H54 (cell line): ENCODE data around the gene CRY1.

Source experiments
- DNase-seq: peaks from one replicate; pipeline ENCODE4 v3.0.0; 2011; ENCODE audit warnings: low spot score, mixed read lengths; ENCODE audit not compliant: insufficient read length
- FAIRE-seq: peaks from 3 replicates; lab custom pipeline; 2011; peaks lifted over from hg19 to GRCh38; lab: Jason Lieb, UNC
- POLR2A ChIP-seq: IDR thresholded peaks from 2 replicates; pipeline ENCODE4 v1.6.1; 2011; ENCODE audit warnings: low read depth, mild to moderate bottlenecking, low read length

The CRY1 gene

DNA sequence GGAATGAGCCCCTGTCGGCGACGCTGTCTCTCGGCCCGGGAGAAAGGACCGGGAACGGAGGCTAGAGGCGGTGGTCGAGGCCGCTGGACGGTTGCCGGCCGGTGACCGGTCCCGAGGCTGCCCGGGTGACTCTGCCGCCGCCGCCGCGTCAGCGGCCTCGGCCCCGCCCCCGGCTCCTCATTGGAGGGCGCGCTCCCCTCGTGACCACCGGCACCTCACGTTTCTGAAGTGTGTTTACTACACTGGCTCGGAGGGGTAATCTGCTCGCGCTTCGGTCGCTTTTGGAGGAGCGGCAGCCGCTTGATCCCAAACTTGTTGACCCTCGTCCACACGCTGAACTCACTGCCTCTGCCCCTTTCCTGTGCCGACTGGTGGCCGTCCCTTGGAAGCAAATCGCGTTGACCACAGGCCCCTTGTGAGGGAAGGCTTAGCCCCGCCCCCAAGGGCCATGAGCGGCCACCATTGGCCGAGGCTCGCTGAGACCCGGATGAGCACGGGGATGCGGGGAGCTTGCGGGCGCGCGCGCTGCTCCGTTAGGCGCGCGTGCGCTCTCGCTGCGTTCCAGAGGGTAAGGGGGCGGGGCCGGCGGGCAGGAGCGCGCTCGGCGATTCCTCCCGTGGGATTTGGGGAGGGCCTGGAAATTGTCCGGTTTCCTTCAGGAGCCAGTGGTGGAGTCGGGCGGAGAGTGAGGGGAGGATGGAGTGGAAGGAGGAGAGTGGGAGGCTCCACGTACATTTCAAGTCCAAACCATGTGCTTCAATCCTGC is at the start of gene CRY1:
Gene CRY1, minus strand, starts transcription at position 133 of the 766 bp plus-strand sequence. CDS start 588 bp downstream, outside the sequence.
- TF ChIP-seq POLR2A, result peak; percentile 59; the same call in 1 of the 2 replicates
- DNase-seq (peak; percentile 60), FAIRE-seq (peak; percentile 79)

DNA sequence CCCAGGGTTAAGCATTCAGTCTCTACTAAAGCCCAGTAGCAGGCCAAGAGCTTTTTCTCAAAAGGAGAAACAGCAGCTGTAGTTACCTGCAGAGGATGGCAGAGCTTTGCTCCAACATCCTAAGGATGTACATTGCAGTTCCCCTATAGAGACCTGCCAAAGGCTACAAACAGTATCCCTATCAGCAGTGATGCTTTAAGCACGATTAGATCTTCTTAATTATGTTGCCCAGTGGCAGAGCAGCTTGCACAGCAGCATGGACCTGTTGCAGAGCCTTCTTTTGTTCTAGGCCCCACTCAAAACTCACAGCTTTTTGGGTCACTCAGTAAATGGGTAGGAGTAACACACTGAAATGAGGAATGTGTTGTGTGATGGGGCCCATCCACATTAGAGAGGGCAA is 46.4 kb upstream of the CRY1 start:
- no peak for FAIRE-seq
- DNase-seq, result no peak
- TF ChIP-seq POLR2A, result no peak

DNA sequence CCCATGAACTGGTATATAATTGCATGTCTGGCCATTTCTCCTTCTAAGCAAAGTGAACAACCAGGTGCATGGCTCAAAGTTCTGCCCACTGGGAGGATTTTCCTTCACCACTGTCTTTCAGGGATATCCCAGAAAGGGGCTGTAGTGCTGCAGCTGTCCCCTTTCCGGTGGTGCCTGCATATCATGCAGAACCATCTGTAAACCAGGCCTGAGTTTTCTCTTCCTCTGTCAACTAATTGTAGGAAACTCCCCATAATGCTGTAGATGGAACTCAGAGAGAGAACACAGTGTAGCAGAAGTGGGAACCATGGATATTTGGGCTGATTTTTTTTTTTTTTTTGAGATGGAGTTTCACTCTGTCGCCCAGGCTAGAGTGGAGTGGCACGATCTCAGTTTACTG is 45.6 kb upstream of the CRY1 start:
- TF ChIP-seq POLR2A, result no peak
- FAIRE-seq (no peak), DNase-seq (no peak)

DNA sequence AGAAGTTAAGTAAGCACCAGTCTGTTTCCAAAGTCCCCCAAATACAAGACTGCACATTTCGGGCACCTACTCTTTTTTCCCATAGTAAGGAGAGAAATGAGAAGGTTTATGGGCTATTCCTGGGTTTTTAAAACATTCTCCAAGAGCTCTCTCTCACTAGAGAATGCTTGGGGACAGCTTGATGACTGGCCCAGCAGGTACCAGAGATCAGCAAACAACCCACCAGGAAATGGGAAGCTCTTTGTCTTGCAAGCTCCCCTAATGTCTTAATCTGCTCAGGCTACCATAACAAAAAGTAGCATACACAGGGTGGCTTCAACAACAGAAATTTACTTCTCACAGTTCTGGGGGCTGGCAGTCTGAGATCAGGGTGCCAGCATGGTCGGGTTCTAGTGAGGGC is 41.8 kb upstream of the CRY1 start:
- FAIRE-seq (no peak), DNase-seq (no peak)
- no peak for TF ChIP-seq POLR2A

DNA sequence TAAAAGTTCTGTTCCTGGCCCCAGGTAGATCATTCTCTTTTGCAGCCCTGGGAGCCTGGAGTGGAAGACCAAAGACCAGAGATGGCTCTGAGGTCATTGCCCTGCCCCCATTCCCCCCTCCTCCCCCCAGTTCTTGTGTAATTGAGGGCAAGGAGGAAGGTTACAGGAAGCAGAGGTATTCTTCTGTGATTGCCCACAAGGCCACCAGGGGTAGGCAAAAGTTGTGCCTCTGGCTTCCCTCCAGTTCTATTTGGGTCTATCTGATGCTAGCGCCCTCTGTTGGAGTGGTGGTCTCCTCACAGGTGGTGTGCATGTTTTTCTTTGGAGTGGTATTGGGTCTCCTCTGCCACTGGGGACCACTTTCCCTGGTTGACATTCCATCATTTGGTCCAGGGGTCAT is 41.2 kb upstream of the CRY1 start:
- no peak for TF ChIP-seq POLR2A
- DNase-seq (peak; percentile 26), FAIRE-seq (no peak)

DNA sequence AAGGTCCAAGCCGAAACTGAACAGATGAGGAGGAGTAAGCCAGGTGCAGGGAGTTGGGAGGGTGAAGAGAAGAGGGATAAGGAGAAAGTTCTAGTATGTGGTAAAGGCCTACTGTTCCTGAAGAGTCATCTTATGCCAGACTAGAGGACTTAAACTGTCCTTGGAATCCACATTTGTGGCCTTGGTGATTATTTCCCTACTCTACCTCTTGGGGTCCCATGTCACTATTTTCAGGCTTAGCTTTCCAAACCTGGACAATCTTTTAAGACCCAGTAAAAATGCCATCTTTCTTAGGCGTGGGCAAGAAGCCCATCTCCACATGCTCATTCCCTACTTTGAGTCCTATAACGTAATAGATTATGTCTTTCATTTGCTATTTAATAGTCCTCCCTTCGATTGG is 40.1 kb upstream of the CRY1 start:
- DNase-seq, result no peak
- TF ChIP-seq POLR2A, result no peak

DNA sequence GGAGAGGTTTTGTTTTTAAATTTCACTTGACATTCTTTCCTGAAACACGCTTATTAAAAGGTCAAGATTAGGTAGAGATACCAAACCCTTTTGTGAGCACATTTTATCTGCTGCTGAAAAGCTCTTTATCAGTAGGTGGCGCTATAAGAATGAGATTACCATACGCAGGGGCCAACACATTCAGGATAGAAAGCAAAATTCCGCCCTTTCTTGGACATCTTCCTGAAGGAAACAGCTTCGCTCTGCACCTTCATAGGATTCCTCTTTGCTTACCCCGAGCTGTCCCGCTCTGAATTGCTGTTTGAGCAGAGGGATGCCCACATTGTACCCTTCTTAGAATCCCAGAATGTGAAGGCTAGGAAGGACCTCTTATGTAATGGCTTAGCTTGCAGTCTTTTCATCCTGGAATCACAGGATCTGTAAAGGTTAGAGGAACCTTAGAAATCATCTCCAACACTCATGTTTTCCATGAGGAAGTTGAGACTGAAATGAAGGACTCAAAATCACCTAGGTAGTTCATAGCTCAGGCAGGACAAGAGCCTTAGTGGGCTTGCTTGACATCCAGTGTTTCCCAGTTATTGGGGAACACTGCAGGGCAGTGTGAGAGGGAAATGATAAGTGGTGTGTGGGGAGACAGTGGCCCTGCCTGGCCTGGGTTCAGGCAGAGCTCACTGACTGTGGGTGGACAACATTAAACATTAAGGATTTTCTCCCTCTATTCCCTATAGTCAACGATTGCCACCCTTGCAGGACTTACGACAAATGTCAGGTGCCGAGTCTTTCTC is 38.7 kb upstream of the CRY1 start:
- DNase-seq, result peak; percentile 47
- FAIRE-seq, result peak; percentile 92
- TF ChIP-seq POLR2A, result no peak

More for the DNA sequence above, 40.1 kb upstream of the CRY1 start:
- FAIRE-seq, result no peak

DNA sequence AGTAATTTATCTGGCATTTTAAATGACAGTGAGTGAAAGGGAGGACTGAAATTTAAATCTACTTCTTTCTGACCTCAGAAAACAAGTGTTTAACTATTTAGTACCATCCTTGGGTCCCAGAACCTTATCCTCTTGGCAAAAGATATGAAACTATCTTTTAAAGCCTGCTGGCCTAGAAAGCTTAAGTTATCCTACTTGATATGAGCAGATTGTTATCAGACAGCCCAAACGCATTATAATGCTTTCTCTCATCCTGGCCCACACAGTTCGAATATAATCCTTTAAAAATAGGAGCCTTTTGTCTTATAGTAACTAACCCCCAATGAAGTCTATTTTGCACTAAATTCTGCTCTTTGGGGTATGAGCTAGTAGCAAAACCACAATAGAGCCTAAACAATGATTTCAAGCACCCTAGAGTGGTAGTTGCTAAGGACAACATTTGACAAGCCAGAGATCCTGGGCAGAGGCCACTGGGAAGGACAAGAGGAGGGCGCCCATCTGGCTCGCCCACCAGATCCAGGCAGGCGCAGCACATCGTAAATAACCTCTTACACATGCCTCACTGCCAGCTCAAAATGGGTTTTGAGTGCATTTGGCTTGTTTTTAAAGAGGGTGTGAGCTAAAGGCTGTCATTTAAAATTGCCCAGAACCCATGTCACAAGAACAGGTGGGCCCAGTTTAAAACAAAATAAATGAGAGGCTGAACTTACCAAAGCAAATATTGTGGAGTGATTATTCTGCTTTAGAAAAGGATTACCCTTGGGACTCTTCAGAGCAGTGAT is 37.7 kb upstream of the CRY1 start:
- DNase-seq (no peak), FAIRE-seq (no peak)
- no peak for TF ChIP-seq POLR2A

DNA sequence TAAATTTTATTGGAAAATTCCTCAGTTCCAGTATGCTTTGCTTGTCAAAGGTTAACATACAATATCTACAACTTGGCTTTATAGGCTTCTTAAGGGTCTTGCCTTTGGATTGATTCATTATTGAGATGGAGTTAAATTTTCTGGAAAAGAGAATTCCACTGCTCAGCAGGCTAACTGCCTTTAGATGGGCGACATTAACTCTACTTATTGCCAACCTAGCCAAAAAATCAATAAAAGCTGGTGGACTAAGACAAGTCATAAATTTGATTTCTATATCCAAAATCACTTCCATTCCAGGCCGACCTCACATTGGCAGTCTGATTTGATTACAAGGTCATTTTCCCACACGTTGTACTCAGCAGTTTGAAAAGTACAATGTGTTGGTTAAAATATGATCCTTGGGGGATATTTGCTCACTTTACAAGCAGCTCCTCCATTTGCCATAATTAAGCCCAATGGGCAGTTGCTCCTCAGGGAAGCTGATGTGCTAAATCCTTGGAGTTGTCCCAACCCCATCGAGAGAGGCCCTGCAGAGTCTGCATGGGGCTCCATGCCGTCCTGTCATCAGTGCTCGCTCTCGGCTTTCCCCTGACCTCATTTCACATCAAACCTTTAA is 36.1 kb upstream of the CRY1 start:
- DNase-seq (no peak), FAIRE-seq (no peak)
- no peak for TF ChIP-seq POLR2A

DNA sequence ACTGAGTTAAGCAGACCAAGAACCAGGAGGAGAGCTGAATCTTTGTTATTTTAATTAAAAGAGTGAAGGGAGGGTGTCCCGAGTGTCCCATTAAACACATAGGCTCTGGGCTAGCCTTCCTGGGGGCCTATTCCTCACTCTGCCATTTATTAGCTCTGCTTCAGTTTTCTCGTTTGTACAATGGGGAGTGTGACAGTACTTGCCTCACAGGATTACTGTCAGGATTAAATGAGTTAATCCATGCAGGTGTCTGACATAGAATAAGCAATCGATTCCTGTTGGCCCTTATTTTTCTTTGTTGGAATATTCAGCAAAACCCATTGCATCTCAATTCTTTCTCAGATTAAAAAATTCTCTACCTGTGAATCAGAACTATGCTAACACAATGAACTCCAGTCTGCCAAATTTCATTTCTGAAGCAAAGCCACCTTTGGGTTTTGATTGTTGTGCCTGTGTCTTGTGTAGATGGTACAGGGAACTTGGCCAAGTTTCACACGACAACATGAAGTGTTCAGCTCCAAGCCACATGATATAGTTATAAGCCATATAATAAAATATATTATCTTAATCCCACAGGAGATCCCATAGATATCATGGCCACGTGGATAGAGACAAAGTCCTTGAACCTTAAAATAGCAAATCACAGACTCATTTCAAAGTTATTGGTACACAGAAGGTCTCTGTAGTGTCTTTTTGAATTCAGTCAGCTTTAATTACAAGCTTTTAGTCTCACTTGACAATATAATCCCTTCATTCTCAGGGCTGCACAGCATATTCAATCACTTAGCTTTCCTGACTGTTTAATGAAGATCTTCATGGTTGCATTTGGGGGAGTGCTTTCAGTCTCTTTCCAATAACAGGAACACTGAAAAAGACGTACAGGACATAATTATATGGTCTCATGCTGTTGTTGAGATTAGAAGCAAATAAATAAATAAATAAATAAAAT is 34.4 kb upstream of the CRY1 start:
- FAIRE-seq (no peak), DNase-seq (no peak)
- no peak for TF ChIP-seq POLR2A

DNA sequence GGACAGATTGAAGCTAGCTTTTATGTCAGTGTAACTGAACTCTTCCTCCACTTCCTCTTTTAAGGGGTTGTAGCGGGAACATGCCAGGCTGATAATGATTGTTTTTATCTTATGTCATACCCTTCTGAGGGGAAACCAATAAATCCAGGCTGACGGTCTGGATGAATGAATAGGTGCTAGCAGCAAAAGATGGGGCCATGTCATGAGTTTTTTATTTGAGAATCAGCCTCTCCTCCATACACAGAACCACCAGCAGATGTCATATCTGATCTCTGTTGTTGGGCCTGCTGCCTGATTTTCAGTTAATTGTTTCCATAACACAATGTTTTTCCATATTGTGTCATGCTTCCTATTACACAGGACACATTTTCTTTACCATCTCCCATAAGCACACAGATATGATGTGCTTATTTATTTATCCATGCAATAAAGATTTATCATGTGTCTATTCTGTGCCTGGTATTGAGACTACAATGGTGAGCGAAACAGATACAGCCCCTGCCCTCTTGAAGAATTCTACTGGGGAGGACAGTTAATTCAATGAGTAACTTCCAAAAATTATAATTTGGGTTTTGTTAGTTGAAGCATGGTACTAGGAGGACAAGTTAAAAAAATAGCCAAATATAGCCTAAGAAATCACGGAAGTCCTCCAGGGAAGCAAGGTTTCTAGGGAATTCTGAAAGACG is 33.6 kb upstream of the CRY1 start:
- DNase-seq (no peak), FAIRE-seq (peak; percentile 65)
- TF ChIP-seq POLR2A, result no peak

DNA sequence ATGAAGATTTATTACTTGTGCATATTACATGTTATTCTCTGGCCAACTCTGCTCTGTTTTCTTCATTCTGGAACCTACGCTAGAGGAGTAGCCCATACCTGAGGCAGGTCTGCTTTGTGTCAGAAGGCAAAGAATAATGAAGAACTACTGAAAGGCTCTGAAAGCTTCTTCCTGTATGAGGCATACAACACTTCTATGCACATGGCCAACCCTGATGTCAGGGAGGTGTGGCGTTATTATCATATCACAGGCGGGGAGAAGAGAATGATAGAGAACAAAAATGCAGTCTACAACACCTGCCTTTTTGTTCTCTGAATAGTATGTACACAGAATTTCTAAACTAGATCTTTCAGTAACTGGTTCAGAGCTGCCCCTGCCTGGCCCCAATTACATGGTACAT is 32.5 kb upstream of the CRY1 start:
- TF ChIP-seq POLR2A, result no peak
- no peak for DNase-seq
- FAIRE-seq, result no peak
